Bronchial epithelial cell (primary cell): ENCODE results near the gene ZNFX1. TPM values are rescaled to one million over a fixed set of nuclear protein-coding genes. Genes with fewer than 3 reads are reported as not detected.

Experiments
- DNase-seq: peaks from one replicate; pipeline ENCODE4 v3.0.0-alpha.2; 2010; ENCODE audit warnings: low read depth
- FAIRE-seq: peaks from 2 replicates; lab custom pipeline; 2011; peaks lifted over from hg19 to GRCh38; lab: Jason Lieb, UNC
- H3K27me3 ChIP-seq: 2 replicates; pipeline ENCODE4 v1.5.1; 2011; ENCODE audit warnings: low read length; ENCODE audit not compliant: control insufficient read depth, insufficient read depth
- H3K36me3 ChIP-seq: 2 replicates; pipeline ENCODE4 v1.5.1; 2011; ENCODE audit warnings: low read length; ENCODE audit not compliant: control insufficient read depth, insufficient read depth
- H3K4me3 ChIP-seq: 2 replicates; pipeline ENCODE4 v1.5.1; 2011; ENCODE audit warnings: mild to moderate bottlenecking, low read depth, low read length, control low read depth
- total RNA-seq: library from RNA; depleted of rRNA; stranded (reverse); fragments of >200 nt; gene quantifications from 2 replicates; pipeline ENCODE4 v1.2.1, GENCODE V29; 2014
- TF ChIP-seq, protein P1 (sequence below): IDR thresholded peaks from 2 replicates; pipeline ENCODE4 v1.5.1; 2011; ENCODE audit warnings: mild to moderate bottlenecking, moderate library complexity, low read length, control low read depth, inconsistent platforms; ENCODE audit not compliant: insufficient read depth, severe bottlenecking

ZNFX1 gene
- total RNA-seq, 1 donor from 2014 or later: 12.4 TPM

DNA sequence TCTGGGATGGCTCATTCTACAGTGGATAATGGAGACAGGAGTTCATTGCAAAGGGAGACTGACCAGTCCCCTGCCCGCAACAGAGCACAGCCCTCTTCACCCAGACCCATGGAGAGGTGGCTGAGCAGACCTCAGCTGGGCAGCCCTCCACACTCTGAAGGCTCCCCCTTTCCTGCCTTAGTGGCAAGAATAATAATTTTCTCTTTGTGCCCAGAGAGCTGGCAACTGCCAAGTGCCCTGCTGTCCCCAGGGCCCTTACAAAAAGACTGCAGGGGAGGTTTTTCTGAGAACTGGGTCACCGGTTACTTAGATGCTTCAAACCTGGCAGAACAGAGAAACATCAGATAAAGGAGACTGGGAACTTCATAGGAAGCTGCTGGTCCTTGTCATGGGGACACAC is 35.4 kb upstream of the ZNFX1 start:
- no peaks in the 10 kb centered on the region for H3K36me3 ChIP-seq
- peaks cover 7% of the 10 kb centered on the region for H3K27me3 ChIP-seq
- TF ChIP-seq, protein P1, sequence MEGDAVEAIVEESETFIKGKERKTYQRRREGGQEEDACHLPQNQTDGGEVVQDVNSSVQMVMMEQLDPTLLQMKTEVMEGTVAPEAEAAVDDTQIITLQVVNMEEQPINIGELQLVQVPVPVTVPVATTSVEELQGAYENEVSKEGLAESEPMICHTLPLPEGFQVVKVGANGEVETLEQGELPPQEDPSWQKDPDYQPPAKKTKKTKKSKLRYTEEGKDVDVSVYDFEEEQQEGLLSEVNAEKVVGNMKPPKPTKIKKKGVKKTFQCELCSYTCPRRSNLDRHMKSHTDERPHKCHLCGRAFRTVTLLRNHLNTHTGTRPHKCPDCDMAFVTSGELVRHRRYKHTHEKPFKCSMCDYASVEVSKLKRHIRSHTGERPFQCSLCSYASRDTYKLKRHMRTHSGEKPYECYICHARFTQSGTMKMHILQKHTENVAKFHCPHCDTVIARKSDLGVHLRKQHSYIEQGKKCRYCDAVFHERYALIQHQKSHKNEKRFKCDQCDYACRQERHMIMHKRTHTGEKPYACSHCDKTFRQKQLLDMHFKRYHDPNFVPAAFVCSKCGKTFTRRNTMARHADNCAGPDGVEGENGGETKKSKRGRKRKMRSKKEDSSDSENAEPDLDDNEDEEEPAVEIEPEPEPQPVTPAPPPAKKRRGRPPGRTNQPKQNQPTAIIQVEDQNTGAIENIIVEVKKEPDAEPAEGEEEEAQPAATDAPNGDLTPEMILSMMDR: no peak
- no peak overlapping the region for H3K4me3 ChIP-seq
- FAIRE-seq: no peak
- DNase-seq: no peak

DNA sequence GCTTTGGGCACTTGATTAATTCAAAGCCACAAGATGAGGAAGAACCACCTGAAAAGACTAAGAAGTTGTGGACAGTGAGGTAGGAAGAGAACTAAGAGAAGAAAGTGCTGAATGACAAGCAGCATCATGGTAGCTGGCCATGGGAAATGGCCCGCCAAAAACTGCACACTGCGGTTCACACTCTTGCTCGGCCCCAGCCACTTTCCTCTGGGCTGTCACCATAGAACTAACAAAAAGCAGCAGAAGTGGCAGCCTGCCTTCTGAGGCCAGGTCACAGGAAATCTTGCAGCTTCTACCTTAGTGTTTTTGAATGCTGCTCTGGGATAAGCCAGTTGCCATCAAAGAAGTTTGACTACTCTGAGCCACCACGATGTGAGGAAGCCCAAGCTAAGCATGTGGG is 34.8 kb upstream of the ZNFX1 start:
- no peak for FAIRE-seq
- TF ChIP-seq, protein P1: no peak
- Histone ChIP-seq H3K27me3 (peaks cover 3% of the 10 kb centered on the region), H3K4me3 (no peak overlapping the region), H3K36me3 (no peaks in the 10 kb centered on the region)
- DNase-seq: no peak

GRCh38 chr20:49310705-49311104 is 32.8 kb upstream of the ZNFX1 start:
- no peak for FAIRE-seq
- TF ChIP-seq, protein P1: no peak
- no peak overlapping the region for H3K4me3 ChIP-seq
- H3K27me3 ChIP-seq: no peaks in the 10 kb centered on the region
- H3K36me3 ChIP-seq: no peaks in the 10 kb centered on the region
- peak; percentile 91 for DNase-seq

DNA sequence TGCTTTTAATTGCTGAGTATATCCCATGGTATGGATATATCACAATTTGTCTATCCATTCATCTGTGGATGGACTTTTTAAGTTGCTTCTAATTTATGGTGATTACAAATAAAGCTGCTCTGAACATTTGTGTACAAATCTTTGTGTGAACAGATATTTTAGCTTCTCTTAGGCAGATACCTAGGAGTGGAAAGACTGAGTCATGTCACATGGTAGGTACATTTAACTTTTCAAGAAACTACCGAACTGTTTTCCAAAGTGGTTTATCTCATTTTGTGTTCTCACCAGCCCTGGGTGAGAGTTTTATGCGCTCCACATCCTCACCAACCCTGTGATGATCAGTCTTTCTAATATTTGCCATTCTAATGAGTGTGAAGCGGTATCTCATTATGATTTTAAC is 31.0 kb upstream of the ZNFX1 start:
- H3K27me3 ChIP-seq: no peaks in the 10 kb centered on the region
- FAIRE-seq (no peak), DNase-seq (no peak)
- H3K36me3 ChIP-seq: no peaks in the 10 kb centered on the region
- H3K4me3 ChIP-seq: no peak overlapping the region
- TF ChIP-seq, protein P1: no peak

DNA sequence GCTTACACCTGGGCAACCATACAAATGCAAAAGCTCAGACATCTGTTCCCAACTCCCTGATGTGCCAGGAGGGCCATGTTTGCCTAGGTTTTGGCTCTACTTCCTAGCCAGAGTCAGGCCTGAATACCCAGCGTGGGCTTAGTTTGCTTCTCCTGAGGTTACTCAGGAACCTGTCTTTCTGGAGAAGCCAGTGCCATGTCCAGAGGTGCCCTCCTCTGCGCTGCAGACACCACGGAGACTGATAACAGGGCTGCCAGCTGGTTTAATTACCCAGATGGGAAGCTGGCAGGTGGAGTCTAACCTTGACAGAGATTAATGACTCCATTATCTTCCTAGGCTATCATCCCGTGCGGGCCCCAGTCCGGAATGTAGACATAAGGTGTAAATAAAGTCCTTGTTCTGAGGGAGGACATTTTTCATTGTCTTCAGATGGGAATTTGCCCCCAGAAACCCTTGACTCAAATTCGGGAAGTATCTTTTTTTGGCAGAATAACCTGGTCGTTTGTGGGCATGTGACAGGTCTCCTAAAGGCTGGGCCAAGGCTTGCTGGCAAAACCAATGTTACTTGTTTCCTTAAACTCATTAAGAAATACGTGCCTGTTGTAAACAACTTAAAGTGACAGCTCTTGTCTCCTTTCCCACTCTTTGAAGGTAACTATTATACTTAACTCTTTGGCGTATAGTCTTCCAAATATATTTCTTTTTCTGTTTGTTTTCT is 29.2 kb upstream of the ZNFX1 start:
- FAIRE-seq (no peak), DNase-seq (no peak)
- Histone ChIP-seq H3K36me3 (no peaks in the 10 kb centered on the region), H3K4me3 (no peak overlapping the region), H3K27me3 (no peaks in the 10 kb centered on the region)
- TF ChIP-seq, protein P1: no peak

DNA sequence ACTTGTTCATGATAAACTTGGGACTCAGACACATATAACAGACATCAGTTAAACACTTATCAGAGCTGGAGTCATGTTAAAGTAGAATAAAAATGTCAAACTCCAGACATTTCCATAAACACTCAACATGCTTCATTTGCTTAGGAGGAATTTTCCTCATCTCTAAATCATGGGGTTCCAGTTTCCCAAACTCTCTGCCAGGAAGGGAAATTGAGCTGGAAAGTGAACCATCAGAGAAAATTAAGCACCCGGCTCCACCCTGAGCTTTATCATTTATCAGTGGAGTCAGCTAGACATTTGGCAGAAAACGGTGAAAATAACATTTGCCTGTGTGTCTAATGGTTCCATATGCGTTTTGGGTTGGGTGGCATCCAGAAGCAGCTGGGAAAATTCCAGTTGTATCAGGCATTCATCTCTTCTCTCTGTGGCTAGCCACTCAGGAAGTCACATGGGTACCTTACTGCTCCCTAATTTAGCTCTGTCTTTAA is 25.3 kb upstream of the ZNFX1 start:
- H3K27me3 ChIP-seq: no peaks in the 10 kb centered on the region
- TF ChIP-seq, protein P1: no peak
- FAIRE-seq (no peak), DNase-seq (no peak)
- H3K4me3 ChIP-seq: no peak overlapping the region
- no peaks in the 10 kb centered on the region for H3K36me3 ChIP-seq
